ENCODE results near the gene ZNF367. TPM values are rescaled to one million over a fixed set of nuclear protein-coding genes. Genes with fewer than 3 reads are reported as not detected.

Gene ZNF367
- total and polyA plus RNA-seq, 9 of the 15 experiments (the other 6 are each of a cell fraction or from before 2014, with no cell fraction given) = 2.7 to 14.4 (median 10.0) TPM

- H3K4me3 ChIP-seq = no peak overlapping the region
- DNase-seq (ENCODE audit: extremely low read depth in 1 of 4, low spot score in 3 of 4) (no peak), ATAC-seq (no peak), FAIRE-seq (no peak)
- CTCF ChIA-PET (ENCODE audit: low intra/inter-chr PET ratio) = no interaction called here
- H3K9ac ChIP-seq (ENCODE audit: insufficient read depth in 1 of 2, low read depth in 2 of 2, low read length in 2 of 2) = no peak overlapping the region
- POLR2A ChIA-PET = no interaction called here
- no peaks in the 10 kb centered on the region; the same call in 2 of the 3 replicates for H3K36me3 ChIP-seq (ENCODE audit: control insufficient read depth, insufficient read depth, low read length)
- H3K27ac ChIP-seq (ENCODE audit: extremely low read depth, low read depth, low read length) = no peak overlapping the region
- no TSS peak for BruUV-seq (replicated peaks)
- no peaks in the 10 kb centered on the region for H3K79me2 ChIP-seq (ENCODE audit: control insufficient read depth, insufficient read depth, low read length)
- no peaks in the 10 kb centered on the region for H3K27me3 ChIP-seq (ENCODE audit: control insufficient read depth in 2 of 2, insufficient read depth in 2 of 2, low read length in 2 of 2)
- TF ChIP-seq ATF3 (IDR thresholded peaks at IDR 0.05) (peak; percentile 56), ATF3 (CRISPR knock-in tag; conservative IDR thresholded peaks at IDR 0.05) (no peak), KLF6 (CRISPR knock-in tag; IDR thresholded peaks at IDR 0.05; ENCODE audit: borderline replicate concordance) (no peak), ZNF785 (CRISPR knock-in tag; IDR thresholded peaks at IDR 0.05) (no peak), CEBPG (CRISPR knock-in tag; IDR thresholded peaks at IDR 0.05) (peak; percentile 16; the same call in 1 of the 2 replicates), CEBPG (tag; conservative IDR thresholded peaks at IDR 0.05 in 1 of 2, IDR thresholded peaks at IDR 0.05 in 1 of 2) (no peak), MYC (IDR thresholded peaks at IDR 0.05; ENCODE audit: low read depth, low read length) (no peak), MYC (CRISPR knock-in tag; IDR thresholded peaks at IDR 0.05; ENCODE audit: borderline replicate concordance, low read depth) (no peak), CBX5 (IDR thresholded peaks at IDR 0.05; ENCODE audit: borderline replicate concordance, low read depth) (no peak), PYGO2 (tag; IDR thresholded peaks at IDR 0.05) (no peak), CEBPB (tag; IDR thresholded peaks at IDR 0.05) (0 out of 2 replicates have a peak, but pooled peaks have one; percentile 12)
- no peaks in the 10 kb centered on the region; the same call in 1 of the 2 replicates for H4K20me1 ChIP-seq (replicated peaks; ENCODE audit: control insufficient read depth, insufficient read depth, low read length)
- no peak overlapping the region for H3K4me2 ChIP-seq (ENCODE audit: insufficient read depth, low read length)
- no peaks in the 10 kb centered on the region for H3K9me3 ChIP-seq (replicated peaks; ENCODE audit: control insufficient read depth, insufficient read depth, low read depth, low read length)
- intact Hi-C loops (cut with micrococcal nuclease) (no loop called here), in situ Hi-C loops (cut with MboI) (no loop called here)
- H2AFZ ChIP-seq (ENCODE audit: low read depth, low read length) = no peak overlapping the region
- 51% methylated on average over 3 of the region's 3 CpGs for WGBS (ENCODE audit: insufficient coverage, low coverage, missing lambda C conversion rate)
- no peaks in the 10 kb centered on the region for H3K9me1 ChIP-seq (ENCODE audit: control insufficient read depth, insufficient read depth, low read length)
- H3K4me1 ChIP-seq (replicated peaks in 1 of 2; ENCODE audit: control insufficient read depth in 2 of 2, insufficient read depth in 2 of 2, low read length in 2 of 2) = peaks cover 12 to 18% of the 10 kb centered on the region in 2 experiments; a peak in 4 of 5 replicates
Observed at GRCh38 chr9:96378187-96378586, 40.0 kb downstream of the ZNF367 start.

Measured in K562 (cell line).